HG02840 (cell line): Measurements from ENCODE around the gene OPN5.

ENCODE experiments used
- ATAC-seq: cut with Tn5 transposase; IDR thresholded peaks from one replicate; pipeline ENCODE4 v1.9.1; 2021; ENCODE audit warnings: mild to moderate bottlenecking, moderate library complexity, moderate number of reproducible peaks; ENCODE audit not compliant: unreplicated experiment, low FRiP score

Gene OPN5

GRCh38 chr6:47852727-47853126 is 70.9 kb downstream of the OPN5 start:
- no peak for ATAC-seq

- no peak for ATAC-seq
These were observed 71.9 kb downstream of the OPN5 start for GRCh38 chr6:47853766-47854165.

GRCh38 chr6:47854971-47855370 is 73.1 kb downstream of the OPN5 start:
- no peak for ATAC-seq

- no peak for ATAC-seq
These were observed 77.3 kb downstream of the OPN5 start for GRCh38 chr6:47859175-47859574.

GRCh38 chr6:47862731-47863130 is 80.9 kb downstream of the OPN5 start:
- ATAC-seq, result no peak

GRCh38 chr6:47865206-47865605 is 83.4 kb downstream of the OPN5 start:
- no peak for ATAC-seq

- no peak for ATAC-seq
These were observed 93.8 kb downstream of the OPN5 start for GRCh38 chr6:47875593-47875992.
